ENCODE data around the gene NCCRP1. TPM values are rescaled to one million over a fixed set of nuclear protein-coding genes. Genes with fewer than 3 reads are reported as not detected.

Gene NCCRP1
- total RNA-seq, 4 donors from 2014 or later = 0.17 to 0.42 (median 0.39) TPM; not detected in 1

DNA sequence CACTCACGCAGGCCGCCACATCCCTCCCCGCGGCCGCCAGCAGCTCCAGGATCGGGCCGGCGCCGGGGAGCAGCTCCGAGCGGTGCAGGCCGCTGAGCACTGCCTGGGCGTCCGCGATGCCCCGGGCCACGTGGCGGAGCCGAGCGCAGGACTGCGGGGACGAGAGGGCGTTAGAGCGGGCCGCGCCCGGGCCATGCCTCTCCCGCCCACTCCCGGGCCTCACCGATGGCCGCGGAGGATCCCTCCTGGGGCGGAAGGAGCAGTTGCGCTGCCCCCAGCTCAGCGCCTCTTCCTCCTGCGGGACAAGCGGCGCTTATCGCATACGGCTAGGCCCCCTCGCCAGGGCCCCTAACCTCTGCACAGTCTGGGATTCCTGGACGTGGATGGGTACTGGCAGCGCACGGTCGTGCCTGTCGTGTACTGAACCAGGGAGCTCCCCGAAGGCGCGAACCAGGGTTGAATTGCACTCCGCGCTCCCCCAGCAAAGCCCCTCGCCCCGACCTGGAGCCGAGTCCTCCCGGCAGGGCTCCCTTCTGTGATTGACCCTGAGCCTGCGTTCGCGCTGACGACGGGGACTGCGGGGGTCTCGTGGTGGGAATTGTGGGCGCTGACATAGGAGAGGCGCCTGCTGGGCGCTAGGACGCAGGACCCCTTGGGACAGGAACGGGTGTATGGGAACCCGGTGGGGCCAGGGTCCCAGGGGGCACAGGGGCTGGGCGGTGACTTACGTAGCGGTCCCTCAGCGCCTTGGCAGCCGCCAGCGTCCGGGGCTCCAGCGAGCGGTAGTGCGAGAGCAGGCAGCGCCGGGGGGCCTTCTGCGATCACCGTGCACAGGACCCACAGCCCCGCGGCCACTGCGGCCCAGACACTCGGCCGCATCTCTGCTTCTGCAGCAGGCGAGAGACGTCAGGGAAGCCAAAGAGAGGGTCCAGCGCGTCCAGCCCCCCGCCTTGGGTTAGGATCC is 51.2 kb downstream of the NCCRP1 start:
- no peak for DNase-seq (ENCODE audit: extremely low spot score)
- peak overlapping the region; percentile 2 to 27 (median 22) for H3K4me3 ChIP-seq
- WGBS = 15% methylated on average over 19 of the region's 92 CpGs
- H3K27me3 ChIP-seq = peaks cover 0 to 74% (median 23%) of the 10 kb centered on the region in 4 donors
- intact Hi-C loops (cut with DNase I) = no loop called here
- no peak overlapping the region for H3K27ac ChIP-seq (replicated peaks in 1 of 4)
- no peaks in the 10 kb centered on the region for H3K36me3 ChIP-seq
- TF ChIP-seq POLR2A (IDR thresholded peaks at IDR 0.05; ENCODE audit: low read depth) (no peak), EP300 (IDR thresholded peaks at IDR 0.05) (no peak), POLR2AphosphoS5 (IDR thresholded peaks at IDR 0.05) (no peak)
- TF ChIP-seq, protein P1, sequence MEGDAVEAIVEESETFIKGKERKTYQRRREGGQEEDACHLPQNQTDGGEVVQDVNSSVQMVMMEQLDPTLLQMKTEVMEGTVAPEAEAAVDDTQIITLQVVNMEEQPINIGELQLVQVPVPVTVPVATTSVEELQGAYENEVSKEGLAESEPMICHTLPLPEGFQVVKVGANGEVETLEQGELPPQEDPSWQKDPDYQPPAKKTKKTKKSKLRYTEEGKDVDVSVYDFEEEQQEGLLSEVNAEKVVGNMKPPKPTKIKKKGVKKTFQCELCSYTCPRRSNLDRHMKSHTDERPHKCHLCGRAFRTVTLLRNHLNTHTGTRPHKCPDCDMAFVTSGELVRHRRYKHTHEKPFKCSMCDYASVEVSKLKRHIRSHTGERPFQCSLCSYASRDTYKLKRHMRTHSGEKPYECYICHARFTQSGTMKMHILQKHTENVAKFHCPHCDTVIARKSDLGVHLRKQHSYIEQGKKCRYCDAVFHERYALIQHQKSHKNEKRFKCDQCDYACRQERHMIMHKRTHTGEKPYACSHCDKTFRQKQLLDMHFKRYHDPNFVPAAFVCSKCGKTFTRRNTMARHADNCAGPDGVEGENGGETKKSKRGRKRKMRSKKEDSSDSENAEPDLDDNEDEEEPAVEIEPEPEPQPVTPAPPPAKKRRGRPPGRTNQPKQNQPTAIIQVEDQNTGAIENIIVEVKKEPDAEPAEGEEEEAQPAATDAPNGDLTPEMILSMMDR (IDR thresholded peaks at IDR 0.05) = no peak
- no peaks in the 10 kb centered on the region for H3K9me3 ChIP-seq
- H3K4me1 ChIP-seq = peaks cover 11 to 18% (median 14%) of the 10 kb centered on the region in 4 donors

DNA sequence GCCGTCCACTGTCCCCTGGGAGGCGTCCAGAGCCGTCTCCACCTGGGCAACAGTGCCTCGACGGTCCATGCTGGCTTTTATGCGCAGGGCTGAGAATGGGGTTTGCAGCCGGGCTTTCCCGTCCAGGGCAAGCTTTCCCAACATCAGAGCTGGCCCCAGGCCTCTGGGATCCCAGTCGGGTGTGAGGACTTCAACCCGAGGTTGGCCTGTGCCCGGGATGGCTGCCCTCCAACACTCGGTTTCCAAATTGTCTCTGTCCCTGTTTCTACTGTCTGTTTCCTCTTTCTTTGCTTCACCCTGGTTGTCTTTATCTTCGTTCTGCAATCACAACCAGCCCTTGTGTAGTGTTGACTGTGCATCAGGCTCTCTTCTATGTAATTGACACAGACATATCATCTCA is 52.0 kb downstream of the NCCRP1 start, which contains the start of gene IFNL4:
Gene IFNL4 (minus strand): TSS at position 51 of the 400 bp plus-strand sequence.
- H3K27me3 ChIP-seq = peaks cover 0 to 66% (median 23%) of the 10 kb centered on the region in 4 donors
- H3K27ac ChIP-seq (replicated peaks in 1 of 4) = no peak within 1 kb of the TSS
- H3K4me1 ChIP-seq = peaks cover 11 to 18% (median 14%) of the 10 kb centered on the region in 4 donors
- H3K9me3 ChIP-seq = no peaks in the 10 kb centered on the region
- TF ChIP-seq EP300 (IDR thresholded peaks at IDR 0.05) (no peak), POLR2AphosphoS5 (IDR thresholded peaks at IDR 0.05) (no peak), POLR2A (IDR thresholded peaks at IDR 0.05; ENCODE audit: low read depth) (no peak)
- TF ChIP-seq, protein P1 (IDR thresholded peaks at IDR 0.05) = no peak
- 58% methylated on average over 13 of the region's 13 CpGs for WGBS
- intact Hi-C loops (cut with DNase I) = no loop called here
- H3K36me3 ChIP-seq = no peaks in the 10 kb centered on the region
- peak within 1 kb of the TSS; percentile 2 to 27 (median 22) for H3K4me3 ChIP-seq
- no peak for DNase-seq (ENCODE audit: extremely low spot score)

DNA sequence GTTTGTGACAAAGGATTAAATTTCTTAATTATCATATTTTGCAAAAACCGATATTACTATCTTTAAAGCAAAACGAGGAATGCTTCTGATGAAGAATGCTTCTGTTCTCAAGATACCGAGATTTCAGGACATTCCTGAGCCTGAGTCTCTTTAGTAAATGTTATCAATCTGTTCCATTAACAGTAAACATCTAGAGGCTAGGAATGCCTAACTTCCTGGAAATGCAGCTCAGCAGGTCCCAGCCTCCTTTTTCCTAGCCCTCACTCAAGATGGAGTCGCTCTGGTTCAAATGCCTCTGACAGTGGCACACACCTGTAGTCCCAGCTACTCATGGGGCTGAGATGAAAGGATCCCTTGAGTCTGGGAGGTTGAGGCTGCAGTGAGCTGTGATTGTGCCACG is 54.3 kb downstream of the NCCRP1 start:
- H3K36me3 ChIP-seq = no peaks in the 10 kb centered on the region
- H3K4me3 ChIP-seq = no peak overlapping the region
- no peak for DNase-seq (ENCODE audit: extremely low spot score)
- intact Hi-C loops (cut with DNase I) = no loop called here
- WGBS = 87% methylated on average over 4 of the region's 5 CpGs
- peaks cover 11 to 18% (median 14%) of the 10 kb centered on the region in 4 donors for H3K4me1 ChIP-seq
- no peak for TF ChIP-seq POLR2AphosphoS5 (IDR thresholded peaks at IDR 0.05)
- TF ChIP-seq POLR2A (IDR thresholded peaks at IDR 0.05; ENCODE audit: low read depth) = no peak
- TF ChIP-seq, protein P1 (IDR thresholded peaks at IDR 0.05) = no peak
- no peak for TF ChIP-seq EP300 (IDR thresholded peaks at IDR 0.05)
- H3K27ac ChIP-seq (replicated peaks in 1 of 4) = no peak overlapping the region
- H3K9me3 ChIP-seq = no peaks in the 10 kb centered on the region
- peaks cover 0 to 66% (median 23%) of the 10 kb centered on the region in 4 donors for H3K27me3 ChIP-seq

Other genes with a start within 250 kb of the NCCRP1 start
- 10 to 100 TPM; 24.9 to 47.8 (median 34.8) TPM for gene FBXO17, start 221.2 kb upstream of the NCCRP1 start, total RNA-seq
- 10 to 100 TPM in 2 of 4 donors, 1 to 10 TPM in 1, under 1 TPM in 1; 0.83 to 14.1 (median 7.6) TPM for gene FBXO27, start 164.4 kb upstream of the NCCRP1 start, total RNA-seq
- not detected for gene ACP7, start 112.6 kb upstream of the NCCRP1 start, total RNA-seq
- 10 to 100 TPM in 2 of 4 donors, 1 to 10 TPM in 2; 8.3 to 18.4 (median 11.0) TPM for gene PAK4, start 71.2 kb upstream of the NCCRP1 start, total RNA-seq
- gene SYCN, start 7.3 kb downstream of the NCCRP1 start, total RNA-seq = not detected
- gene IFNL3, start 48.0 kb downstream of the NCCRP1 start, total RNA-seq = not detected
- not detected for gene IFNL4, start 51.9 kb downstream of the NCCRP1 start, total RNA-seq
- gene IFNL2, start 71.4 kb downstream of the NCCRP1 start, total RNA-seq = not detected
- gene IFNL1, start 99.4 kb downstream of the NCCRP1 start, total RNA-seq = not detected
- gene LRFN1, start 123.9 kb downstream of the NCCRP1 start, total RNA-seq = 1 to 10 TPM in 2 of 4 donors, under 1 TPM in 2; 0.50 to 2.5 (median 1.4) TPM
- gene GMFG, start 139.1 kb downstream of the NCCRP1 start, total RNA-seq = 10 to 100 TPM in 2 of 4 donors, 1 to 10 TPM in 2; 4.2 to 26.2 (median 12.0) TPM
- gene SAMD4B, start 145.5 kb downstream of the NCCRP1 start, total RNA-seq = 100 to 1,000 TPM in 2 of 4 donors, 10 to 100 TPM in 2; 59.8 to 138 (median 104) TPM
- 10 to 100 TPM; 31.6 to 47.2 (median 41.5) TPM for gene PAF1, start 194.1 kb downstream of the NCCRP1 start, total RNA-seq
- gene MED29, start 194.4 kb downstream of the NCCRP1 start, total RNA-seq = 10 to 100 TPM; 24.9 to 58.0 (median 38.3) TPM
- gene ZFP36, start 209.9 kb downstream of the NCCRP1 start, total RNA-seq = 100 to 1,000 TPM; 135 to 577 (median 196) TPM
- gene PLEKHG2, start 215.7 kb downstream of the NCCRP1 start, total RNA-seq = 10 to 100 TPM; 16.7 to 38.4 (median 22.2) TPM
- gene RPS16, start 239.0 kb downstream of the NCCRP1 start, total RNA-seq = 1,000 to 10,000 TPM; 1,316 to 2,441 (median 1,971) TPM
- 100 to 1,000 TPM in 1 of 4 donors, 10 to 100 TPM in 3; 87.6 to 101 (median 91.5) TPM for gene SUPT5H, start 248.6 kb downstream of the NCCRP1 start, total RNA-seq

Data from esophagus muscularis mucosa (tissue), 4 donors.